ENCODE data around the gene YJU2. TPM values are rescaled to one million over a fixed set of nuclear protein-coding genes. Genes with fewer than 3 reads are reported as not detected.

Gene YJU2
- total and polyA plus RNA-seq, 4 donors = 6.5 to 12.7 (median 10.3) TPM

GRCh38 chr19:4266253-4267000 lies 19.5 kb downstream of the YJU2 start:
- no peaks in the 10 kb centered on the region for H3K9me3 ChIP-seq (ENCODE audit: control insufficient read depth in 4 of 4, low read length in 3 of 4)
- no peak overlapping the region for H3K27ac ChIP-seq (ENCODE audit: low read depth in 1 of 2, low read length in 2 of 2)
- no peak for DNase-seq (ENCODE audit: low spot score)
- no peak for TF ChIP-seq YY1 (IDR thresholded peaks at IDR 0.05)
- no peak for TF ChIP-seq GABPA (IDR thresholded peaks at IDR 0.05 in 1 of 2, conservative IDR thresholded peaks at IDR 0.05 in 1 of 2)
- TF ChIP-seq TAF1 (conservative IDR thresholded peaks at IDR 0.05) = no peak
- TF ChIP-seq RAD21 (IDR thresholded peaks at IDR 0.05) = no peak
- TF ChIP-seq NR2F2 (IDR thresholded peaks at IDR 0.05) = no peak
- TF ChIP-seq HNF4A (conservative IDR thresholded peaks at IDR 0.05) = no peak
- no peak for TF ChIP-seq FOXA1 (IDR thresholded peaks at IDR 0.05)
- H3K4me3 ChIP-seq (ENCODE audit: low read depth in 1 of 3, low read length in 3 of 3) = no peak overlapping the region
- H3K4me1 ChIP-seq (ENCODE audit: control insufficient read depth in 4 of 4, insufficient read depth in 4 of 4, low read length in 3 of 4) = peaks cover 4 to 24% (median 15%) of the 10 kb centered on the region in 4 donors
- no peak overlapping the region for H3K9ac ChIP-seq (ENCODE audit: low read depth in 1 of 2, low read length in 2 of 2)
- WGBS = 88% methylated on average over 18 of the region's 18 CpGs
- H3K36me3 ChIP-seq (ENCODE audit: control insufficient read depth in 4 of 4, insufficient read depth in 3 of 4, low read depth in 1 of 4, low read length in 3 of 4) = peaks cover 1 to 14% (median 10%) of the 10 kb centered on the region in 4 donors
- no peaks in the 10 kb centered on the region for H3K27me3 ChIP-seq (ENCODE audit: control insufficient read depth in 4 of 4, insufficient read depth in 4 of 4, low read length in 3 of 4)

- peaks cover 0 to 14% (median 10%) of the 10 kb centered on the region in 4 donors for H3K36me3 ChIP-seq (ENCODE audit: control insufficient read depth in 4 of 4, insufficient read depth in 3 of 4, low read depth in 1 of 4, low read length in 3 of 4)
- H3K27ac ChIP-seq (ENCODE audit: low read depth in 1 of 2, low read length in 2 of 2) = peak overlapping the region; percentile 72 to 95
- 26% methylated on average over 21 of the region's 21 CpGs for WGBS
- peaks cover 4 to 24% (median 15%) of the 10 kb centered on the region in 4 donors for H3K4me1 ChIP-seq (ENCODE audit: control insufficient read depth in 4 of 4, insufficient read depth in 4 of 4, low read length in 3 of 4)
- no peaks in the 10 kb centered on the region for H3K27me3 ChIP-seq (ENCODE audit: control insufficient read depth in 4 of 4, insufficient read depth in 4 of 4, low read length in 3 of 4)
- H3K9ac ChIP-seq (ENCODE audit: low read depth in 1 of 2, low read length in 2 of 2) = no peak overlapping the region
- H3K4me3 ChIP-seq (ENCODE audit: low read depth in 1 of 3, low read length in 3 of 3) = no peak overlapping the region
- TF ChIP-seq FOXA1 (IDR thresholded peaks at IDR 0.05) (no peak), SP1 (IDR thresholded peaks at IDR 0.05) (no peak), RAD21 (IDR thresholded peaks at IDR 0.05) (peak; percentile 77 to 84), EGR1 (IDR thresholded peaks at IDR 0.05; ENCODE audit: low read depth in 2 of 2) (no peak), HNF4G (IDR thresholded peaks at IDR 0.05) (no peak), RXRA (IDR thresholded peaks at IDR 0.05) (no peak), CTCF (IDR thresholded peaks at IDR 0.05; ENCODE audit: low read depth, low read length, missing input control) (peak; percentile 79)
- peak; percentile 77 for DNase-seq (ENCODE audit: low spot score)
- H3K9me3 ChIP-seq (ENCODE audit: control insufficient read depth in 4 of 4, low read length in 3 of 4) = no peaks in the 10 kb centered on the region
These were observed 20.4 kb downstream of the YJU2 start for GRCh38 chr19:4267101-4267900.

GRCh38 chr19:4267901-4268815 lies 21.3 kb downstream of the YJU2 start:
- H3K9ac ChIP-seq (ENCODE audit: low read depth in 1 of 2, low read length in 2 of 2) = peak overlapping the region in 1 of 2 donors; percentile 1
- no peaks in the 10 kb centered on the region for H3K27me3 ChIP-seq (ENCODE audit: control insufficient read depth in 4 of 4, insufficient read depth in 4 of 4, low read length in 3 of 4)
- peak overlapping the region; percentile 88 to 95 for H3K27ac ChIP-seq (ENCODE audit: low read depth in 1 of 2, low read length in 2 of 2)
- DNase-seq (ENCODE audit: low spot score) = peak; percentile 48
- H3K36me3 ChIP-seq (ENCODE audit: control insufficient read depth in 4 of 4, insufficient read depth in 3 of 4, low read depth in 1 of 4, low read length in 3 of 4) = peaks cover 0 to 12% (median 6%) of the 10 kb centered on the region in 4 donors
- H3K4me3 ChIP-seq (ENCODE audit: low read depth in 1 of 3, low read length in 3 of 3) = no peak overlapping the region
- 34% methylated on average over 30 of the region's 30 CpGs for WGBS
- peaks cover 4 to 24% (median 15%) of the 10 kb centered on the region in 4 donors for H3K4me1 ChIP-seq (ENCODE audit: control insufficient read depth in 4 of 4, insufficient read depth in 4 of 4, low read length in 3 of 4)
- H3K9me3 ChIP-seq (ENCODE audit: control insufficient read depth in 4 of 4, low read length in 3 of 4) = no peaks in the 10 kb centered on the region
- TF ChIP-seq ZBTB33 (IDR thresholded peaks at IDR 0.05) (peak; percentile 92), JUND (IDR thresholded peaks at IDR 0.05) (peak; percentile 43 to 87), YY1 (IDR thresholded peaks at IDR 0.05) (peak; percentile 93), GABPA (IDR thresholded peaks at IDR 0.05 in 1 of 2, conservative IDR thresholded peaks at IDR 0.05 in 1 of 2) (peak in 1 of 2 donors; percentile 66), FOXA1 (IDR thresholded peaks at IDR 0.05) (peak; percentile 86), FOXA2 (IDR thresholded peaks at IDR 0.05) (peak; percentile 82), HNF4G (IDR thresholded peaks at IDR 0.05) (peak; percentile 89), CTCF (IDR thresholded peaks at IDR 0.05; ENCODE audit: low read depth, low read length, missing input control) (no peak), RXRA (IDR thresholded peaks at IDR 0.05) (peak; percentile 96 to 97), HNF4A (conservative IDR thresholded peaks at IDR 0.05) (peak; percentile 95), SP1 (IDR thresholded peaks at IDR 0.05) (peak; percentile 99)

All from liver (tissue), 9 donors.